SK-N-MC (cell line): Measurements from ENCODE around the gene TTC7B.

Source experiments
- EZH2 ChIP-seq: fragments of 200-600 bp; sonication (generic); IDR thresholded peaks from one replicate; pipeline ENCODE4 v1.6.1; 2017; ENCODE audit warnings: antibody characterized with exemption
- FOXP2 ChIP-seq: optimal IDR thresholded peaks from 2 replicates; pipeline ENCODE3; 2011; ENCODE audit warnings: mild to moderate bottlenecking, moderate library complexity; ENCODE audit not compliant: insufficient read depth; ENCODE audit errors: extremely low read length, control extremely low read depth
- POLR2AphosphoS5 ChIP-seq: IDR thresholded peaks from 2 replicates; pipeline ENCODE4 v1.6.1; 2012; ENCODE audit warnings: mild to moderate bottlenecking, low read depth, low read length, borderline replicate concordance

- TF ChIP-seq POLR2AphosphoS5 (no peak), EZH2 (no peak), FOXP2 (no peak)
Observed at GRCh38 chr14:90704738-90705392, 111.4 kb downstream of the TTC7B start.
